ENCODE measurements around the gene RAMP2. TPM values are rescaled to one million over a fixed set of nuclear protein-coding genes. Genes with fewer than 3 reads are reported as not detected.

RAMP2 gene
- total and polyA plus RNA-seq, 2 experiments from 2014 or later = 8.8 to 29.5 TPM

DNA sequence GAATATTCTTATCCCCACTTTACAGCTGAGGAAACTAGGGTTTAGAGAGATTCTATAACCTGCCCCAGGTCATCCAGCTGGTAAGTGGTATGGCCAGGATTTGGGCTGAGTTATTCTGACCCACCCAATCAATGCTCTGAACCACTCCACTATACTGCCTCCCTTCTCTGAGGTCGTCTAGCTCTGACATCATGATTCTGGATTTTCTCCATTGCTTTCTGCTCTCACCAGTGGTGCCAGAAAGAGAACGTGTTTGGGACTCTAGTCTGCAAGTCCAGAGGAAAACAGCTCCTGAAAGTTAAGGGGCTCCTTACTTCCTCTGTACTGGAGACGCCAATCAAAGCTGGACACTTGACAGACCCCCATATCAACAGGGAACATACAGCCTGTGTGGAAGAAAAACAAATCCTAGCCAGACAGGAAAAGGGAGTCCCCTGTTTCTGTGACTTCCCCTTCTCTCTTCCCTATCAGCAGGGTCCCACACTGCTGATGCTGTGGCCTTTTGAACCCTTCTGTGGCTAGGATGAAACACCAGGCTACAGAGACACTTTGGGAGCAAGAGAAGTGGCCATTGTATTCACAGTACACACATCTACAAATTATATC lies 10.2 kb upstream of the RAMP2 start (continued):
- TF ChIP-seq REST (IDR thresholded peaks at IDR 0.05; ENCODE audit: unreplicated experiment) (no peak), EZH2 (IDR thresholded peaks at IDR 0.05; ENCODE audit: low read depth, unreplicated experiment) (no peak), CREB1 (CRISPR knock-in tag; IDR thresholded peaks at IDR 0.05; ENCODE audit: low read depth) (no peak), NANOG (IDR thresholded peaks at IDR 0.05; ENCODE audit: borderline replicate concordance) (no peak)

GRCh38 chr17:42751628-42752027 lies 9.4 kb upstream of the RAMP2 start:
- peaks cover 2% of the 10 kb centered on the region; the same call in 1 of the 2 replicates for H3K27me3 ChIP-seq (ENCODE audit: insufficient read depth)
- H2AFZ ChIP-seq = no peak overlapping the region
- no peaks in the 10 kb centered on the region for H4K20me1 ChIP-seq (replicated peaks; ENCODE audit: insufficient read depth)
- no peak overlapping the region for H3K27ac Mint-ChIP-seq
- no peaks in the 10 kb centered on the region for H3K36me3 ChIP-seq (ENCODE audit: insufficient read depth)
- no peaks in the 10 kb centered on the region for H3K79me2 ChIP-seq (replicated peaks; ENCODE audit: insufficient read depth)
- H3K4me1 Mint-ChIP-seq = peaks cover 20% of the 10 kb centered on the region
- no peaks in the 10 kb centered on the region for H3K27me3 Mint-ChIP-seq (ENCODE audit: insufficient read depth, low read depth, poor library complexity)
- no peaks in the 10 kb centered on the region for H3K36me3 Mint-ChIP-seq (ENCODE audit: low read depth)
- no peaks in the 10 kb centered on the region for H3K9me2 ChIP-seq (ENCODE audit: insufficient read depth)
- no peak overlapping the region for H3K27ac ChIP-seq (ENCODE audit: low read depth)
- no peaks in the 10 kb centered on the region; the same call in 2 of the 3 replicates for H3K9me3 Mint-ChIP-seq
- no peak overlapping the region for H3K4me2 ChIP-seq
- H3K4me3 ChIP-seq = no peak overlapping the region
- no peak for DNase-seq (ENCODE audit: low spot score)
- no peak for ATAC-seq
- H3K4me1 ChIP-seq (ENCODE audit: insufficient read depth) = peaks cover 23% of the 10 kb centered on the region
- H3F3A ChIP-seq (replicated peaks; ENCODE audit: low read depth) = 0 out of 2 replicates have a peak, but pooled peaks cover 6% of the 10 kb centered on the region
- no peak overlapping the region for H3K4me3 Mint-ChIP-seq
- TF ChIP-seq CTCF (conservative IDR thresholded peaks at IDR 0.05; ENCODE audit: low read depth in 2 of 2) (no peak), REST (IDR thresholded peaks at IDR 0.05; ENCODE audit: unreplicated experiment) (no peak), EZH2 (IDR thresholded peaks at IDR 0.05; ENCODE audit: low read depth, unreplicated experiment) (no peak), ZNF331 (CRISPR knock-in tag; IDR thresholded peaks at IDR 0.05; ENCODE audit: low read depth) (no peak), CREB1 (CRISPR knock-in tag; IDR thresholded peaks at IDR 0.05; ENCODE audit: low read depth) (no peak)
- TF ChIP-seq, protein P1, sequence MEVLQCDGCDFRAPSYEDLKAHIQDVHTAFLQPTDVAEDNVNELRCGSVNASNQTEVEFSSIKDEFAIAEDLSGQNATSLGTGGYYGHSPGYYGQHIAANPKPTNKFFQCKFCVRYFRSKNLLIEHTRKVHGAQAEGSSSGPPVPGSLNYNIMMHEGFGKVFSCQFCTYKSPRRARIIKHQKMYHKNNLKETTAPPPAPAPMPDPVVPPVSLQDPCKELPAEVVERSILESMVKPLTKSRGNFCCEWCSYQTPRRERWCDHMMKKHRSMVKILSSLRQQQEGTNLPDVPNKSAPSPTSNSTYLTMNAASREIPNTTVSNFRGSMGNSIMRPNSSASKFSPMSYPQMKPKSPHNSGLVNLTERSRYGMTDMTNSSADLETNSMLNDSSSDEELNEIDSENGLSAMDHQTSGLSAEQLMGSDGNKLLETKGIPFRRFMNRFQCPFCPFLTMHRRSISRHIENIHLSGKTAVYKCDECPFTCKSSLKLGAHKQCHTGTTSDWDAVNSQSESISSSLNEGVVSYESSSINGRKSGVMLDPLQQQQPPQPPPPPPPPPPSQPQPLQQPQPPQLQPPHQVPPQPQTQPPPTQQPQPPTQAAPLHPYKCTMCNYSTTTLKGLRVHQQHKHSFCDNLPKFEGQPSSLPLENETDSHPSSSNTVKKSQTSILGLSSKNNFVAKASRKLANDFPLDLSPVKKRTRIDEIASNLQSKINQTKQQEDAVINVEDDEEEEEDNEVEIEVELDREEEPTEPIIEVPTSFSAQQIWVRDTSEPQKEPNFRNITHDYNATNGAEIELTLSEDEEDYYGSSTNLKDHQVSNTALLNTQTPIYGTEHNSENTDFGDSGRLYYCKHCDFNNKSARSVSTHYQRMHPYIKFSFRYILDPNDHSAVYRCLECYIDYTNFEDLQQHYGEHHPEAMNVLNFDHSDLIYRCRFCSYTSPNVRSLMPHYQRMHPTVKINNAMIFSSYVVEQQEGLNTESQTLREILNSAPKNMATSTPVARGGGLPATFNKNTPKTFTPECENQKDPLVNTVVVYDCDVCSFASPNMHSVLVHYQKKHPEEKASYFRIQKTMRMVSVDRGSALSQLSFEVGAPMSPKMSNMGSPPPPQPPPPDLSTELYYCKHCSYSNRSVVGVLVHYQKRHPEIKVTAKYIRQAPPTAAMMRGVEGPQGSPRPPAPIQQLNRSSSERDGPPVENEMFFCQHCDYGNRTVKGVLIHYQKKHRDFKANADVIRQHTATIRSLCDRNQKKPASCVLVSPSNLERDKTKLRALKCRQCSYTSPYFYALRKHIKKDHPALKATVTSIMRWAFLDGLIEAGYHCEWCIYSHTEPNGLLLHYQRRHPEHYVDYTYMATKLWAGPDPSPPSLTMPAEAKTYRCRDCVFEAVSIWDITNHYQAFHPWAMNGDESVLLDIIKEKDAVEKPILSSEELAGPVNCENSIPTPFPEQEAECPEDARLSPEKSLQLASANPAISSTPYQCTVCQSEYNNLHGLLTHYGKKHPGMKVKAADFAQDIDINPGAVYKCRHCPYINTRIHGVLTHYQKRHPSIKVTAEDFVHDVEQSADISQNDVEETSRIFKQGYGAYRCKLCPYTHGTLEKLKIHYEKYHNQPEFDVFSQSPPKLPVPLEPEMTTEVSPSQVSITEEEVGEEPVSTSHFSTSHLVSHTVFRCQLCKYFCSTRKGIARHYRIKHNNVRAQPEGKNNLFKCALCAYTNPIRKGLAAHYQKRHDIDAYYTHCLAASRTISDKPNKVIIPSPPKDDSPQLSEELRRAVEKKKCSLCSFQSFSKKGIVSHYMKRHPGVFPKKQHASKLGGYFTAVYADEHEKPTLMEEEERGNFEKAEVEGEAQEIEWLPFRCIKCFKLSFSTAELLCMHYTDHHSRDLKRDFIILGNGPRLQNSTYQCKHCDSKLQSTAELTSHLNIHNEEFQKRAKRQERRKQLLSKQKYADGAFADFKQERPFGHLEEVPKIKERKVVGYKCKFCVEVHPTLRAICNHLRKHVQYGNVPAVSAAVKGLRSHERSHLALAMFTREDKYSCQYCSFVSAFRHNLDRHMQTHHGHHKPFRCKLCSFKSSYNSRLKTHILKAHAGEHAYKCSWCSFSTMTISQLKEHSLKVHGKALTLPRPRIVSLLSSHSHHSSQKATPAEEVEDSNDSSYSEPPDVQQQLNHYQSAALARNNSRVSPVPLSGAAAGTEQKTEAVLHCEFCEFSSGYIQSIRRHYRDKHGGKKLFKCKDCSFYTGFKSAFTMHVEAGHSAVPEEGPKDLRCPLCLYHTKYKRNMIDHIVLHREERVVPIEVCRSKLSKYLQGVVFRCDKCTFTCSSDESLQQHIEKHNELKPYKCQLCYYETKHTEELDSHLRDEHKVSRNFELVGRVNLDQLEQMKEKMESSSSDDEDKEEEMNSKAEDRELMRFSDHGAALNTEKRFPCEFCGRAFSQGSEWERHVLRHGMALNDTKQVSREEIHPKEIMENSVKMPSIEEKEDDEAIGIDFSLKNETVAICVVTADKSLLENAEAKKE (CRISPR knock-in tag; IDR thresholded peaks at IDR 0.05) = no peak
